ENCODE results near the gene DAP.

DAP gene

DNA sequence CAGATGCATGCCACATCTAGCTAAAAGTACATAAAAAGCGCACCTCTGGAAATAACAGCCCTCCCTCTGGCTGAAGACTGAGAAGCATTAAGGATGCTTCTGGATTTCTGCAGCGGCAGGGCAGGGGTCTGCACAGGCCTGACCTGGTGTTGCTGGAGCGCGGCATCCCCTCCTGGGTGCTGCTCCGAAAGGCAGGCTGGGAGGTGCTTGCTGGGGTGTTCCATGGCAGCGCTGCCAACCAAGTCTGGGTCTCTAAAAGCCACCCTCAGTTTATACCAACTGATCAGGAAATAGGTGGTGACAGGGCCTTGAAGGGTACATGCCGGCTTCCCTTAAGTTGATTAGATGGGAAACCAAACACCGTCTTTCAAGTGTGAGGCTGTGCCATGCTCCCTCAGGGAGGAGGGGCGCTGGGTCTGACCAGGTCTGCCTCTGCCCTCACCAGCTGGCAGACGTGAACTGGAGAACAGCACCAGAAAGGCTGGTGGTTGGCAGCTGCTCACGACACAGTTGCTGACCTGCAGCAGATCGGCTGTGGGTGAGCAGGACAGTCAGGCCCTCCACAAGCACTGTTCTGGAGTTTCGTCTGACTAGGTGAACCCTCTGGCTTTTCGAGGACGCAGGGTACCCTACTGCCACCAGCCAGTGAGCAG, 81.6 kb downstream of the DAP start:
- Mint-ChIP-seq H3K27ac (no peak overlapping the region), H3K36me3 (peaks cover 45 to 71% of the 10 kb centered on the region in 2 donors), H3K9me3 (peaks cover 2 to 7% of the 10 kb centered on the region in 2 donors)

DNA sequence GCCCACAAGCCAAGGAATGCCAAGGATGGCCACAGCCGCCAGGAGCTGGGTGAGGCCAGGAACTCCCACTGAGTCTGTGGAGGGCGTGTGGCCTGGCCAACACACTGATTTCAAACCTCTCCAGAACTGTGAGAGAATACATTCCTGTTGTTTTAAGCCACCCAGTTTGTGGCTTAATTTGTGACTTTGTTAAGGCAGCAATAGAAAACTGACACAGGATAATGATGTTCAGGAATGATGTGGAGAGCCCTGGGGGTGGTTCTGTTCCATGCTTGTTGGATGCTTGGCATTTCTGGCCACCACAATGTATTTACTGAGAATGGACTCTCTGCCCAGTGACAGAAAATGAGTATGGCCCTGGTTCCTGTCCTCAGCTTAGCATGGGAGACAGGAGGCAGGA, 82.8 kb downstream of the DAP start:
- no peak for ATAC-seq (replicated peaks)
- no peak overlapping the region for H3K27ac Mint-ChIP-seq
- peaks cover 2 to 7% of the 10 kb centered on the region in 2 donors for H3K9me3 Mint-ChIP-seq
- H3K27me3 Mint-ChIP-seq = no peaks in the 10 kb centered on the region
- H3K4me3 Mint-ChIP-seq = no peak overlapping the region
- DNase-seq = no peak
- H3K4me1 Mint-ChIP-seq = no peaks in the 10 kb centered on the region
- peaks cover 38 to 62% of the 10 kb centered on the region in 2 donors for H3K36me3 Mint-ChIP-seq

More for the DNA sequence above, 81.6 kb downstream of the DAP start:
- ATAC-seq (replicated peaks) (no peak), DNase-seq (no peak)
- Mint-ChIP-seq H3K4me1 (no peaks in the 10 kb centered on the region), H3K27me3 (no peaks in the 10 kb centered on the region), H3K4me3 (no peak overlapping the region)

GRCh38 chr5:10677533-10677932, 83.5 kb downstream of the DAP start:
- H3K4me1 Mint-ChIP-seq = no peaks in the 10 kb centered on the region
- H3K36me3 Mint-ChIP-seq = peaks cover 33 to 55% of the 10 kb centered on the region in 2 donors
- H3K27me3 Mint-ChIP-seq = no peaks in the 10 kb centered on the region
- ATAC-seq (replicated peaks) = no peak
- peak overlapping the region; percentile 11 for H3K27ac Mint-ChIP-seq
- H3K9me3 Mint-ChIP-seq = peaks cover 2 to 7% of the 10 kb centered on the region in 2 donors
- DNase-seq = no peak
- H3K4me3 Mint-ChIP-seq = no peak overlapping the region

DNA sequence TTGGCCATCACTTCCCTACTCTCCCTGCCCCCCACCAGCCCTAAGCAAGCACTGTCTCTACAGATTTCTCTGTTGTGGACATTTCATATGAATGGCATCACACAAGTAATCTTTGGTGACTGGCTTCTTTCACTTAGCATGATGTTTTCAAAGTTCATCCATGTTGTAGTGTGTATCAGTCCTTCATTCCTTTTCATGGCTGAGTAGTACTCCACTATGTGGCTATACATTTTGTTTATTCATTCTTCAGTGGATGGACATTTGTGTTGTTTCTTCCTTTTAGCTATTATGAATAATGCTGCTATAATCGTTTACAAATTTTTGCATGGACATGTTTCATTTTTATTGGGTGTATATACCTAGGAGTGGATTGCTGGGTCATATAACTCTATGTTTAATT, 84.1 kb downstream of the DAP start:
- DNase-seq (no peak), ATAC-seq (replicated peaks) (no peak)
- Mint-ChIP-seq H3K27me3 (no peaks in the 10 kb centered on the region), H3K9me3 (peaks cover 2 to 7% of the 10 kb centered on the region in 2 donors), H3K4me1 (no peaks in the 10 kb centered on the region), H3K27ac (no peak overlapping the region), H3K36me3 (peaks cover 27 to 49% of the 10 kb centered on the region in 2 donors), H3K4me3 (no peak overlapping the region)

DNA sequence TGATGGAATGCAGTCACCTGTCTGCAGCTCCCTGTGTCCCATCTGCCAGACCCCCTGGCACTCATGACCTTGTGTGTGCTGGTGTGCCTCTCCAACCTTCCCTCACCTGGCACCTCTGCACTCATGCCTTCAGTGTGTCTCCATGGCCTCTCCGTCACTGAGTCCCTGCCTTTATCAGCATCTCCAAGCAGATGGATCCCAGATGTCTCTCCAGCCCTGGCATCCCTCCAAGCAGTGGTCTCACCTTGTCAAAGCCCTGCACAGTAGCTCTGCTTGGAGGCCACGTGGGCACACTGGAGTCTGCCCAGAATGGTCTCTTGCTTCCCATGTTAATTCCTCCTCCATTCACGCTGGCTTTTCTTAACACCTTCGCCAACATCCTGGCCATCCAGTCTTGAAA, 84.8 kb downstream of the DAP start:
- H3K27ac Mint-ChIP-seq = peak overlapping the region; percentile 44
- H3K36me3 Mint-ChIP-seq = peaks cover 25 to 45% of the 10 kb centered on the region in 2 donors
- H3K9me3 Mint-ChIP-seq = peaks cover 2 to 7% of the 10 kb centered on the region in 2 donors
- no peak for DNase-seq
- no peaks in the 10 kb centered on the region for H3K27me3 Mint-ChIP-seq
- H3K4me1 Mint-ChIP-seq = no peaks in the 10 kb centered on the region
- ATAC-seq (replicated peaks) = no peak
- no peak overlapping the region for H3K4me3 Mint-ChIP-seq

DNA sequence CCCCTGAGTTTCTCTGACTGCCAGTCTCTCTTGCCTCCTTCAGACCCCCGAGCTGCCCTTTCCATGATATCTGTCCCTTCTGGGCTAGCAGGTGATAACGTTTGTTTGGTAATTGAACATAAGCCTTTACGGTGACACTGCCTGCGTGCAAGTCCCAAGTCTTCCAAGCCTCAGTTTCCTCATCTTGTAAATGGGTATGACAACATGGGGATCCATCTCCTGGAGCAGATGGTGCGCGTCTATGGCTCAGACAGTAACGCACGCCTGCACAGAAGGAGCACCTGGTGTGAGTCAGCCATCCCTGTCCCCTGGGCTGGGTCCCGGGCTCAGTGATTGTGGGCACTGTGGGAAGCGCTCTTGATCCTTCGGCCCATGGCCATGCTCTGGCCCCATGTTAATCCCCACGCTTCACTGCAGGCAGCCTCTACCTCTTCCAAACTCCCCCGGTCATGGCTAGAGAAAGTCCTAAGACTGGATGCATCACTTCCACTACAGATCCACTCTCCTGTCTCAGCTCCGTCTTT, 85.8 kb downstream of the DAP start:
- H3K4me1 Mint-ChIP-seq = no peaks in the 10 kb centered on the region
- ATAC-seq (replicated peaks) (no peak), DNase-seq (no peak)
- peaks cover 16 to 36% of the 10 kb centered on the region in 2 donors for H3K36me3 Mint-ChIP-seq
- no peak overlapping the region for H3K4me3 Mint-ChIP-seq
- H3K9me3 Mint-ChIP-seq = peaks cover 2 to 7% of the 10 kb centered on the region in 2 donors
- no peaks in the 10 kb centered on the region for H3K27me3 Mint-ChIP-seq
- no peak overlapping the region for H3K27ac Mint-ChIP-seq

DNA sequence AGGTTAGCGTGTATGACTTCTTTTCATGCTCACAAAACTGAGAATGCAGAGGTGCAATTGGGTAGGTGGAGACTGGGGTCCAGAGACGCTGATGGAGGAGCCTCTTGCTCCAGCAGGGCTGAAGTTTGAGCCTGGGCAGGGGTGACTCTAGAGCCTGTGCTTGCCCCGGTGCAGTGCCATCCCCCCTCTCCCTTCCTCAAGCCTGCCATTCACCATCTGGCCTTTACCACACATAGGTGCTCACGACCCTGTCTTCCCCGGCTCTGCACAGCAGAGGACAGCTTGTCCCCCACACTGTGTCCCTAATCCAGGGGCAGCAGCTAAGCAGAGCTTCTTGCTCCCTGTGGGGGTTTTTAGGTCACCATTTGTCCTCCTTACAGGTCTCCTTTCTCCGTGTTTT, 86.5 kb downstream of the DAP start:
- no peak overlapping the region for H3K4me3 Mint-ChIP-seq
- ATAC-seq (replicated peaks) (no peak), DNase-seq (no peak)
- H3K27me3 Mint-ChIP-seq = no peaks in the 10 kb centered on the region
- no peaks in the 10 kb centered on the region for H3K4me1 Mint-ChIP-seq
- H3K9me3 Mint-ChIP-seq = peaks cover 2 to 7% of the 10 kb centered on the region in 2 donors
- H3K36me3 Mint-ChIP-seq = peaks cover 14 to 30% of the 10 kb centered on the region in 2 donors
- no peak overlapping the region for H3K27ac Mint-ChIP-seq

GRCh38 chr5:10674096-10674495, 86.9 kb downstream of the DAP start:
- DNase-seq (no peak), ATAC-seq (replicated peaks) (no peak)
- H3K27ac Mint-ChIP-seq = no peak overlapping the region
- no peaks in the 10 kb centered on the region for H3K27me3 Mint-ChIP-seq
- peaks cover 2 to 7% of the 10 kb centered on the region in 2 donors for H3K9me3 Mint-ChIP-seq
- H3K4me1 Mint-ChIP-seq = no peaks in the 10 kb centered on the region
- no peak overlapping the region for H3K4me3 Mint-ChIP-seq
- peaks cover 14 to 28% of the 10 kb centered on the region in 2 donors for H3K36me3 Mint-ChIP-seq

DNA sequence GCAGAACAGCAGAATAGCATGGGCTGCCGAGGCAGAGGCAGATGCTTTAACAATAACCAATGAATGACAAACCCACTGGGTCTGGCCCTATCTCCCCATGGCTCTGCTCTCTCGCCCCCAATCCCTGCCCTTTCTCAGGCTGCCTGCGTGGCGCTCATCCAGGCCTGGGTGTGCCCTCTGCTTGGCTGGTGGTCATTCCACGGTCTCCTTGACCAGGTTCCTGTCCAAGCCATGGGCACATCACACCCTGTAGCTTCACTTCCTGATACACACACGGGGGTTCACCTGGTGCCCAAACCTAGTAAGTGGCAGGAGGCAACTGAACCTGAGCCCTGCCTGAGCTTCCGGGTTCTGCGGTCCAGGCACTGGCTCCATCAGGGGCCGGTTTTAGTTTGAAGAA, 87.6 kb downstream of the DAP start:
- DNase-seq (no peak), ATAC-seq (replicated peaks) (no peak)
- Mint-ChIP-seq H3K4me3 (no peak overlapping the region), H3K9me3 (peaks cover 2 to 7% of the 10 kb centered on the region in 2 donors), H3K27ac (no peak overlapping the region), H3K27me3 (no peaks in the 10 kb centered on the region), H3K4me1 (no peaks in the 10 kb centered on the region), H3K36me3 (peaks cover 14 to 23% of the 10 kb centered on the region in 2 donors)

- DNase-seq (no peak), ATAC-seq (replicated peaks) (no peak)
- peaks cover 2 to 7% of the 10 kb centered on the region in 2 donors for H3K9me3 Mint-ChIP-seq
- H3K4me3 Mint-ChIP-seq = no peak overlapping the region
- H3K4me1 Mint-ChIP-seq = no peaks in the 10 kb centered on the region
- no peaks in the 10 kb centered on the region for H3K27me3 Mint-ChIP-seq
- H3K36me3 Mint-ChIP-seq = peaks cover 13 to 19% of the 10 kb centered on the region in 2 donors
- H3K27ac Mint-ChIP-seq = no peak overlapping the region
Observed at GRCh38 chr5:10673017-10673389, 88.0 kb downstream of the DAP start.

DNA sequence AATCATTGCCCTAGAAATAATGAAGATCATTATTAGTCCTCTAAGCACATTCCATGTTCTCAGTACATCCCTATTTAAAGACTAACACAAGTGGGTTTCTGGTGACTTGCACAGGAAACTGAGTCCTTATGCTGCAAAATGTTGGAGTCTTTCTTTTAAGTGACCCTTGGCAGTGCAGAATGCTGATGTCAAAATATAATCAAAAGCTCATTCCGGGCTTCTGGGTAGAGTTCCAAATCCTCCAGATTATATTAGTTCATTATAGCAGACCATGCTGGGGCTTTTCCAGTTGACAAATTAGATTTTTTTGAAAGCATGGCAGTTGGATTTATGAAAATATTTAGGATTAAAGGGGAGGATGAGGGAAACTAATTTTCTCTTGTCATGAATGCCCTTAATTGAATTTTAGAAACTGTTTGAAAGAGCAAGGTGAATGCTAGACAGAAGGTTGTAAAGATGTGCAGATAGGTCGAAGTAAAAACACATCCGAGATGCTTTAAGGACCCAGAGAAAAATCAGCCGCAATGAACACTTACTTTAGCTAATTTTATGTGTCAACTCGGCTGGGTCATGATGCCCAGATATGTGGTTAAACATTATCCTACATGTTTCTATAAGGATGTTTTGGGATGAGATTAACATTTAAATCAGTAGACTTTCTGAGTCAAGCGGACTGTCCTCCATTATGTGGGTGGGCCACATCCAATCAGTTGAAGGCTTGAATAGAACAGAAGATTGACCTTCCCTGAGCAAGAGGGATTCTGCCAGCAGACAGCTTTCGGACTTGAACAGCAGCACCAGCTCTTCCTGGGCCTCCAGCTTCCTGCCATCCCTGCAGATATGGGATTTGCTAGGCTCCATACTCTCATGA, 88.7 kb downstream of the DAP start:
- Mint-ChIP-seq H3K36me3 (peaks cover 7 to 13% of the 10 kb centered on the region in 2 donors), H3K9me3 (peaks cover 2 to 5% of the 10 kb centered on the region in 2 donors), H3K27me3 (no peaks in the 10 kb centered on the region), H3K27ac (no peak overlapping the region), H3K4me3 (no peak overlapping the region), H3K4me1 (no peaks in the 10 kb centered on the region)
- DNase-seq (no peak), ATAC-seq (replicated peaks) (no peak)

DNA sequence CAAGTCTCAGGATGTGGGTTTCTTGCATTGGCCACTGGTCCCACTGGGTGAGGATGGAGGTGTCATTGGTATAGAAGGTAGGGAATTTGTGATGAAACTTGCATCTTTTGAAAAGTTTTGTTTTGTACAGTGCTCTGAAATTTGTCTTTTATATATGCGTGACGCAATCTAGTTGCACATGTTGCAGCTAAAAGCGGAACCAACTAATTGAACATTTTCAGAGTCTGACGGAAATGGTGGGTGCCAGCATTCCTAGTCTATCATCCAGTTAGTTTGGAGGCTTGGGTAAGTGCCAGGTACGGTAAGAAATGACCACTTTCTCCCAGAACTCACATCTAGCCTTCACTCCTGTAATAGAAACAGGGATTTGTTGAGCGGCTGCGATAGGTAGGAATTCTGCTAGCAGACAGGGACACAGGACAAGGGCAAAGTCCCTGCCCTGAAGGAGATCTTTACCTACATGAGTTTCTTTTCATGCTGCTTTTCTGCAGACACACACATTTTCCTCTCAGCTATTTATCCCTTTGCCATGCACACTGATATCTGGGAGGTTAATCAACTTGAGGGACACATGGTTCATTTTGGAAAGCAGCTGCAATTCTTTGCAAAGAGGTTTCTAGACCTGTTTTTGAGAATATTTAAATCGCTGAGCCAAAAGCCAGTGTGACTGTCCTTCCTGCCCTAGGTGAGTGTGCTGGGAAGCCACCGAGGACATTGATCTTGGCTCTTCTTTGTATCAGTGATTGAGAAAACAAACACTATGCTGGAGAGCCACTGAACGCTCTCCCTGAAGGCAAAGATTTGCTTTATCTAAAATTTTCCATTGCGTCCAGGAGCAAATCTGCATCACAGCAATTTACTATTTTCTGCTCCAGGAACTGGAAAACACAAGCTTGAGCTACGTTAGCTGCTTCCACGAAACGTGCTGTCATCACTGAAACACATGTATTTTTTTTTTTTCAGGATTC, 89.7 kb downstream of the DAP start:
- Mint-ChIP-seq H3K27me3 (no peaks in the 10 kb centered on the region), H3K36me3 (peaks cover 0 to 2% of the 10 kb centered on the region in 2 donors), H3K4me1 (no peaks in the 10 kb centered on the region), H3K9me3 (no peaks in the 10 kb centered on the region), H3K4me3 (no peak overlapping the region), H3K27ac (no peak overlapping the region)
- ATAC-seq (replicated peaks) = no peak
- no peak for DNase-seq

- H3K36me3 Mint-ChIP-seq = no peaks in the 10 kb centered on the region
- DNase-seq = no peak
- no peaks in the 10 kb centered on the region for H3K27me3 Mint-ChIP-seq
- no peak overlapping the region for H3K27ac Mint-ChIP-seq
- ATAC-seq (replicated peaks) = no peak
- H3K9me3 Mint-ChIP-seq = no peaks in the 10 kb centered on the region
- H3K4me3 Mint-ChIP-seq = no peak overlapping the region
- H3K4me1 Mint-ChIP-seq = no peaks in the 10 kb centered on the region
Observed at GRCh38 chr5:10669983-10670382, 91.1 kb downstream of the DAP start.

- Mint-ChIP-seq H3K27me3 (no peaks in the 10 kb centered on the region), H3K27ac (no peak overlapping the region), H3K9me3 (no peaks in the 10 kb centered on the region), H3K4me3 (no peak overlapping the region), H3K36me3 (no peaks in the 10 kb centered on the region), H3K4me1 (no peaks in the 10 kb centered on the region)
- ATAC-seq (replicated peaks) = no peak
- no peak for DNase-seq
Observed at GRCh38 chr5:10668697-10669096, 92.3 kb downstream of the DAP start.

Measured in stimulated activated naive B cell treated with anti-CD40 and anti-IgM and Interleukin-4, amounts not matched to agents 10 μg/mL and 1 μg/mL and 100 μg/mL, for 72 hours (primary cell).